Pulmonary artery endothelial cell (primary cell): ENCODE data around the gene NDRG3. TPM values are rescaled to one million over a fixed set of nuclear protein-coding genes. Genes with fewer than 3 reads are reported as not detected.
"Not testable (repeated sequence)": the region's sequence is repeated elsewhere in the genome, so short reads cannot be mapped to it uniquely, and the experiment has no call there.

Source experiments
- DNase-seq: peaks from one replicate; pipeline ENCODE4 v3.0.0-alpha.2; 2011; ENCODE audit warnings: low read depth, low spot score
- total RNA-seq: library from RNA; depleted of rRNA; stranded (reverse); fragments of >200 nt; gene quantifications from 2 replicates; pipeline ENCODE4 v1.2.3, GENCODE V29; 2014

Gene NDRG3
- total RNA-seq, 1 donor from 2014 or later, result 18.2 TPM

DNA sequence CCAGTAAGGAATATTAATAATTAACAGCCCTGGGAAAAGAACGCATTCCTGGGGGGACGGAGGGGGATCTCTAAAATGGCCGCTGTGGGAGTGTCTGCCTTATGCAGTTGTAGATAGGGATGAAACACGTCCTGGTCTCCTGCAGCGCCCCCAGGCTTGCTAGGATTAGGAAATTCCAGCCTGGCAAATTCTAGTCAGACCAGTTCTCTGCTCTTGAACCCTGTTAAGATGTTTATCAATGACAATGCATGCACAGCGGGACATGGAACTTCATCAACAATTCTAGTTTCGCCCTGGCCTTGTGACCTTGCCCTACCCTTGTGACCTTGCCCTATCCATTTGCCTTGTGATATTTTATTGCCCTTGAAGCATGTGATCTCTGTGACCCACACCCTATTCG, 50.4 kb downstream of the NDRG3 start:
- DNase-seq, result not testable (repeated sequence)

DNA sequence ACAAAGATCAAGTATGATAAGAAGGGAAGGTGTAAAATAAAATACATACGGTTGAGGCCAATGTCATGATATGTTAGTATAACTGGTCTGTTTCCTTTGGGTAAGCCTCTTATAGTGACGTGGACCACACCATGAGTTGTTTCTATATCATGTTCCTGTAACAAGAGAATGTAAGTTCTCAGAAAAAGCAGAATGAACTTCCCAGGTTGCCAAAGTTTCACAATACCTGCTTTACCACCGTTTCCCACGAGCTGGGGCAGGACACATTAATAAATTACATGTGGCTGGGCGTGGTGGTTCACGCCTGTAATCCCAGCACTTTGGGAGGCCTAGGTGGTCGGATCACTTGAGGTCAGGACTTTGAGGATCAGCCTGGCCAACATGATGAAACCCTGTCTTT, 57.3 kb downstream of the NDRG3 start:
- DNase-seq, result no peak

DNA sequence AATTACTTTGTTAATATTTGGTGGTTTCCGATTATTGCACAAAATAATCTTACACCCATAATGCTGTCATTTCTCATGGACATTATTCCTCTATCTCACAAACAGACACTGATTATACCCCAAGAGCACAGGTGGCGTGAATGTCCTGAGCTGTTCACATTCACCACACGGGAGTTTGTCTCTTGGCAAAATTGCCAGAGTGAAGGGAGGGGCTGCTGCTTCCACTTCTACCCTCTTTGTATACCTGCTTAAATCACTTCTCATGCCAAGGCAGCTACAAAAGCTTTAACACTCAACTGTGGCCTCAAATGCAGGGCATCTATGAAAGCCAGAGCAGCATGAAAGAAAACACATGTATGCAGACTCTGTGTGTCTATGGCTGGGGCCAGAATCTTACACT, 58.0 kb downstream of the NDRG3 start:
- no peak for DNase-seq

DNA sequence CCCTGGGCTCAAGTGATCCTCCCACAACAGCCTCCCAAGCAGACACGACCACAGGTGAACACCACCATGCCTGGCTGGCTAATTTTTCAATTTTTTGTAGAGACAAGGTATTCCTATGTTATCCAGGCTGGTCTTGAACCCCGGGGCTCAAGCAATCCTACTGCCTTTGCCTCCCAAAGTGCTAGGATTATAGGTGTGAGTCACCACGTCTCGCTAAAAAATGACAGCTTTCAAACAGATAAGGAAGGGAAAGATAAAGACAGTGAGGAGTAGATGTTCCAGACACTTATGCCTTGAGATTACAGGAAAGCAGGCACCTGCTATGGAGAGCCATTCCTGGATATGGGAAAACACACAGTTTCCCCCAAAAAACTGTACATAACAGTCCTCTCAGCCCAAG, 58.9 kb downstream of the NDRG3 start:
- DNase-seq, result no peak

- DNase-seq, result no peak
Observed at GRCh38 chr20:36686504-36686903, 59.4 kb downstream of the NDRG3 start.

DNA sequence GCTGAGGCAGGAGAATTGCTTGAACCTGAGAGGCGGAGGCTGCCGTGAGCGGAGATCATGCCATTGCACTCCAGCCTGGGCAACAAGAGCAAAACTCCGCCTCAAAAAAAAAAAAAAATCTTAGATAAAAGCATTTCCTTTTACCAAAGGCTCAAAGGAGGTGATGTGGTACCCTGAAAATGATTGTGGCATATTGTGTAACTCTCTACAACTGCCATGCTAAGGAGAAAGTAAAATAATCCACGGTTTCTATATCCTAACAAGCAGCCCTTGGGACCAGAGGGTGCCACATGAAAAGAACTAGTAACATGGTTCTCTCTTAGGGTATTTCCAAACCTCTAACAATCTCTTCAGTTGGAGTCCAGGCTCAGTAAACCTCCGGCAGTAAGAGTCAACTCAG, 61.1 kb downstream of the NDRG3 start:
- no peak for DNase-seq

DNA sequence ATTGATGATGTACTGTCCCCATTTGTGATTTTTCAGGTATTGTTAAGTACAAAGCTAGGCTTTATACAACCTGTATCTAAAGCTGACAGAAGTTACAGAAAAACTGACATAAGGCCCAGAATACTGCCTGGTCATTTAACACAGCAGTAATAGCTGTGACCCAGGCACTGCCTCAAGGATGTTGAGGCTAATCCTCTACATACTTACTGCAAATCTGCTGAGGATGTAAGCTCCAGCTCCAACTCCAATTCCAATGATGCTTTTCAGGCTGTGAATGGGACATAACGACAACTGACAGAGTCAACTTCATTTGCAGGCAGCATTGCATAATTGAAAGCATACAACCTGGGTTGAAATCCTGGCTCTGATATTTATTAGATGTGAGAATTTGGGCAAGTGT, 63.6 kb downstream of the NDRG3 start:
- DNase-seq, result no peak

DNA sequence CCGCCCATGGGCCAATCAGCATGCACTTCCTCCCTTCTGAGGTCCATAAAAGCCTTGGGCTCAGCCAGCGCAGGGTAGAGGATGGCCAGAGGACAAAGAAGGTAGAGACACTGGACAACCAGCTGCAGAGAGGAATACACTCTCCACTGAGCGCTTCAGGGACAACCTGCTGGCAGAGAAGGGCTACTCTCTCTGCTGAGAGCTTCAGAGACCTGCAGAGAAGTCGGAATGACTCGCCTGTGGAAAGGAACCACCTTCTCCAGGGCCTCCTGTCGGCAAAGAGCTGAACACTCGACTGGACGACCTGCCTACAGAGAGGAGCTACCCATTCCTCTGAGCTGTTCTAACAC, 68.5 kb downstream of the NDRG3 start:
- no peak for DNase-seq

DNA sequence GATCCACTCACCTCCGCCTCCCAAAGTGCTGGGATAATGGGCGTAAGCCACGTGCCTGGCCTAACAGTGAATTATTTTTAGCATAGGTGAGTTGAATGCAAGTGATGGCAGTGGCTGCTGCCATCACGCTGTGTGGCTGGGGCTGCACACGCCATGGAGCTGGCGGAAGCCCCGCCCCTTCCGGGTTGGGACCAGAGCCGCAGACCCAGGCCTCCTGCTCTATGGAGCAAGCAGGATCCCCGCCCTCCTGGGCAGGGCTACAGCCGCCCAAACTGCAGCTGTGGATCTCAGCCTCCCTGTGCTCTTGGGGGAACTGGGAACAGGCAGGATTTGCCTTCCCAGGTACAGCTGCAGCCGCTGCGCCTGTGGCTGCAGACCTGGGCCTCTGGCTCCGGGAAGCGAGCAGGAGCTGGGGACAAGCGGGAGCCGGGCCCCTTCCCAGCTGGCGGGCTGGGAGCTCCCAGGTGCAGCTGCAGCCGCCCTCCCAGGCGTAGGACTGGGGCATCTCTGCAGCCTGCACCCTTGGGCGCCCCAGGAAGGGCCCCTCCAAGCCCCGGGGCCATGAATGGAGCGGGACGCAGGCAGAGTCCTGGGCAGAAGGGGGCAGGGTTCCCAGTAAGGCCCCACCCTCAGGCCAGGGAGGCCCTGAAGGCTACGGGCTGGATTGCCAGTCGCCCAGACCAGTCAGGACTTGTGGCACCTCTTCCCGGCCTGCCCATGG, 69.0 kb downstream of the NDRG3 start:
- DNase-seq, result no peak

- not testable (repeated sequence) for DNase-seq
Observed at GRCh38 chr20:36675545-36675944, 70.3 kb downstream of the NDRG3 start.

DNA sequence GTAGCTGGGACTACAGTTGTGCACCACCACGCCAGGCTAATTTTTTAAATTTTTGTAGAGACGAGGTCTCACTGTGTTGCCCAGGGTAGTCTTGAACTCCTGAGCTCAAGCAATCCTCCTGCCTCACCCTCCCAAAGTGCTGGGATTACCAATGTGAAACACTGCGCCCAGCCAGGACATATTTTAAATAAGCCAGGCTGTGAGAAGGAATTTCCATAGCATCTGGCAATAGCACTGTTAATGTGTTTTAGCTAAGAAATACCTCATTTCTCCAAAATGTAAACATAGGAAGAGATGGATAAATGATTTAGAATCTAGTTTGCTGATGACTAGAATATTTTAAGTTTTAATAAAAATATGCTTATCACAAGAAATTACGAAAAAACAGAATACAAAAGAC, 72.9 kb downstream of the NDRG3 start:
- DNase-seq, result no peak

DNA sequence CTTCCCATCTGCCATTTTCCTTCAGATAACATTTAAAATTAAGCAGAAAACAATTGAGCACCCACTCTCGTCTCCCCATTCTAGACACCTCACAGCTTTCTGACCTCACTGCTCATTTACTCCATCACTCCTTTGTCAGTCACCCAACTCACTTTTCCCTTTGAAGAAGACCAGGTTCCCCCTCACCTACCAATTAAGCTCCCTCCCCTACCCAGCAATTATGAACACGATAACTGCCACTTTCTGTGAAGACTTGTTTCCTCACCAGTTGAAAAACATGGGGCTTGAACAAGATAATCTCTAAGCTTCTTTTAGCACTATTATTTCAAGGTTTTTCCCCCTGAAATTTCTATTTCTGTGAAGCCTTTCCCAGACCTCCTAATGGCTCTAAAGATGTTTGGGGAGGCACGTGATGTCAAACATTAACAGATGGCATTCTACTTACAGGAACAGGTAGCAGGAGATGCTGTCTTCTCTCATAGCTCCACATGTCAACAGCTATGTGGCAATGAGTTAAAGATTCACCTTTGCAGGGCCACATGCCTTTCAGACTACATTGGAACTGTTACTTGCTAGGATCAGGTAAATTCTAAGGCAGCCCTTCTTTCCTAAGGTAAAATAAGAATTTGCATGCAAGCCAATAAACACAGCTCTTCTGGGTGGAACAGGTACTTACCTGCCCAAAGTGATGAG, 75.1 kb downstream of the NDRG3 start:
- DNase-seq, result no peak

- no peak for DNase-seq
Observed at GRCh38 chr20:36666181-36666740, 79.6 kb downstream of the NDRG3 start.

GRCh38 chr20:36663031-36663430, 82.9 kb downstream of the NDRG3 start:
- no peak for DNase-seq

DNA sequence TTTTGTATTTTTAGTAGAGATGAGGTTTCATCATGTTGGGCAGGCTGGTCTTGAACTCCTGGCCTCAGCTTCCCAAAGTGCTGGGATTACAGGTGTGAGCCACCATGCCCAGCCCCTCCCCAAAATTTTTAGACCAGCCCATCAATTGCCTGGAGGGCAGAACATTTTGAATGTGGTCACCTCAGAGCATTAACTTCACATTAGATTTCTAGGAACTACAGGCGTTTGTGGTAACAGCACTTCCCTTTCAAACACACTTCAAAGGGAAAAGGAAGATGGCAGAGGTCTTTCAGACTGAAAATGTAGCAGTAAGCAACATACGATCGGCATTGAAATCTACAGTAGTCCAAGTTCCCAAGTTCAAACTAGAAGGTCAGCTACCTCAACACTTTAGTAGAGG, 87.6 kb downstream of the NDRG3 start:
- no peak for DNase-seq

DNA sequence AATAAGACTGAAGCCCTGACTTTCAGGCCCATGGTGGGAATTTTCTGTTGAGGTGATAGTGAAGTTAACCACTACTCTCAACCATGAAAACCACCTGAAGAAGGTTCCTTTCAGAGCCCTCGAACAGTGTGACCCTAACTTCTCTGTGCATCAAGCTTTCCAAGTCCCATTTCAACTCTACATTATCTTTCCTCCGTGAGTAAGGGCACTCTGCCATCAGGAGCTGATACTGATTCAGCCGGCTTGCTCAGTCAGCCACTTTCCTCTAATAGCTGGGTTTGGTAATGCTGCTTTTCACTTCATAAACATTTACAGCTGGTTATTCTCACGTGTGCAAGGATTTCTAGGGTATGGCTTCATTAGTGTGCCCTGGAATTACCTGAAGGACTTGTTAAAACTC, 89.2 kb downstream of the NDRG3 start:
- DNase-seq, result no peak

- DNase-seq, result no peak
Observed at GRCh38 chr20:36655004-36655403, 90.9 kb downstream of the NDRG3 start.

GRCh38 chr20:36654506-36654905, 91.4 kb downstream of the NDRG3 start:
- no peak for DNase-seq

- DNase-seq, result no peak
Observed at GRCh38 chr20:36653456-36653855, 92.4 kb downstream of the NDRG3 start.

DNA sequence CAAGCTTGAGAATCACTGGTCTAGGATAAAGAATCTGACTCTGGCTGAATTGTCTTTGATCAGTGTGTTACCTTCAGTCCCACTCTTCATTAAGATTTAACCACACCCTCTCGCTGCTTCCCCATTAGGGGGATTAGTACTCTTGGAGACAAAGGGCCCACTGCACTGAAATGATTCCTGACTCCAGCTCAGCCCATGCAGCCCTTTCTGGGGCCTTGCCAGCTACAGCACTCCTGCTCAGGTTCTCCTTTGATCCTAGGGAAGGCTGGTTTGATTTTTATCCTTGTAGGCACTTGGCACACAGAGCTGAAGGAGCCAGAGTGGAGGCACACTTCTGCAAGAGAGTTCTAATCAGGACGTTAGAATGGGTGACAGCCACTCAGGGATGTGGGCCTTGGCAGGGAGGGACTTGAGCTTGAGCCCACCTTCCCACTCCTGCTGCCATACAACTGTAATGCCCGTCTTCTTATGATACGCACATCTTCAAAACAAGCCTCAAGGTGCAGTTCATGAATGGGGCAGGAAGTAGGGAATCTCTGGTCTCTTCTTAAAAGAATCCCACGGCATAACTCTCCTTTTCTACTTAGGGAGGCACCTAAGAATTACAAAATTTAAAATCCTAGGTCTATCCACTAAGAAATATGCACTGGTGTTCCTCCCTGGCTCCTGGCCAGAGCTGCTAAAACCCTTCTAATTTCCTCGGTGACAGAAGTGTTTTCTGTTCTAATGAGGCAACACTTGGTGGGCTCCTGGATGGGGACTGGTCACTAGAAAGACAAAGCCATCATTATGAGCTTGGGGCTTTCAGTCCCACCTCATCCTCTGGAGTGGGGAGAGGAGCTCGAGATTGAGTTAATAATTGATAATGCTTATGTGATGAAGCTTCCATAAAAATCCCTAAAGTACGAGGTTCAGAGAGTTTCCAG, 98.4 kb downstream of the NDRG3 start:
- DNase-seq, result no peak

DNA sequence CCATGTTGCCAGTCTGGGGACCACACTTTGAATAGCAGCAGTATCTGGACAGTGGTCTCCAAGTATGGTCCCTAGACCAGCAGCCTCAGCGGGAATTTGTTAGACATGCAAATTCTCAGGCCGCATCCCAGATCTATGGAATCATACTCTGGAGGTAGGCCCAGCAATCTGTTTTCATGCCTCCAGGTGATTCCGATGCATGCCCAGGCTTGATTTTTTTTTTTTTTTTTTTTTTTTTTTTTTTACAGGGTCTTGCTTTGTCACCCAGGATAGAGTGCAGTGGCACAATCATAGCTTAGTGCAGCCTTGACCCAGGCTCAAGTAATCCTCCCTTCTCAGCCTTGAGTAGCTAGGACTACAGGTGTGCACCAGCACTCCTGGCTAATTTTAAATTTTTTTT, 99.2 kb downstream of the NDRG3 start:
- DNase-seq, result no peak

- DNase-seq, result no peak
Observed at GRCh38 chr20:36645998-36646397, 99.9 kb downstream of the NDRG3 start, which contains the start of gene SLA2. Gene SLA2, minus strand, starts transcription at chr20:36646196. Its CDS starts 4,861 bp downstream, at chr20:36641335.
